HCT116 (cell line): Measurements from ENCODE around the gene GTF2A1. TPM values are rescaled to one million over a fixed set of nuclear protein-coding genes. Genes with fewer than 3 reads are reported as not detected.

Experiments used
- ATAC-seq: fragments of 200-7000 bp; cut with Tn5 transposase; 2 replicates; pipeline ENCODE4 v1.9.1; 2020; ENCODE audit warnings: mild to moderate bottlenecking, moderate library complexity
- BruUV-seq: library from RNA; stranded (reverse); fragments of 400-500 nt; replicated peaks from 2 replicates; lab custom pipeline; 2021; lab: Mats Ljungman, UMichigan
- CTCF ChIA-PET: fragments of 300-600 bp; sonication (Branson Sonifier 250); formaldehyde crosslinking; loops from one replicate; lab custom pipeline; 2021; ENCODE audit warnings: antibody characterized with exemption; lab: Charles Lee
- POLR2A ChIA-PET: fragments of 300-600, 350-600 bp; sonication (Branson Sonifier 250); formaldehyde crosslinking; loops from one replicate; lab custom pipeline; 2021; ENCODE audit warnings: antibody characterized with exemption; lab: Charles Lee
- RAD21 ChIA-PET, 2 experiments: fragments of 300-600 bp; sonication (Branson Sonifier 250); formaldehyde crosslinking; loops; one replicate each; lab custom pipeline; 2023; ENCODE audit warnings: low total read pairs in 2 of 2; ENCODE audit not compliant: uncharacterized antibody in 2 of 2, unreplicated experiment in 2 of 2, low non-redundant PET in 1 of 2; lab: Charles Lee
- DNase-seq: peaks from one replicate; pipeline ENCODE4 v3.0.0-alpha.2; 2010; ENCODE audit warnings: low read depth, low spot score
- H2AFZ ChIP-seq: fragments of 200-600 bp; shearing (Covaris generic), sonication (generic); 2 replicates; pipeline ENCODE4 v1.6.1; 2017; ENCODE audit warnings: low read depth, mixed run types, mixed read lengths, antibody characterized with exemption, low read length; ENCODE audit not compliant: poor library complexity, severe bottlenecking
- H3K27ac ChIP-seq: 2 replicates; pipeline ENCODE4 v1.5.1; 2012; ENCODE audit warnings: low read depth, low read length
- H3K27me3 ChIP-seq: fragments of 200-600 bp; sonication (generic); 2 replicates; pipeline ENCODE4 v1.6.1; 2016; ENCODE audit warnings: mixed run types, low read length, mixed read lengths; ENCODE audit not compliant: insufficient read depth
- H3K36me3 ChIP-seq, 2 experiments: fragments of 200-500 bp in 1 of 2; fragments of 200-600 bp in 1 of 2; sonication (Bioruptor generic) in 1 of 2; sonication (generic) in 1 of 2; 2 replicates each; pipeline versions ENCODE4 v1.5.1 to v1.6.1; 2014 to 2016; ENCODE audit warnings: low read length in 2 of 2, inconsistent platforms in 1 of 2, mixed read lengths in 1 of 2, mixed run types in 1 of 2; ENCODE audit not compliant: insufficient read depth in 2 of 2, control insufficient read depth in 1 of 2
- H3K4me1 ChIP-seq, 2 experiments: fragments of 200-600 bp in 1 of 2; sonication (generic) in 1 of 2; 2 replicates each; pipeline versions ENCODE4 v1.5.1 to v1.6.1; 2012 to 2017; ENCODE audit warnings: low read length in 2 of 2, inconsistent platforms in 1 of 2, mild to moderate bottlenecking in 1 of 2, mixed read lengths in 1 of 2, mixed run types in 1 of 2, moderate library complexity in 1 of 2; ENCODE audit not compliant: insufficient read depth in 2 of 2, control insufficient read depth in 1 of 2
- H3K4me2 ChIP-seq: fragments of 200-600 bp; sonication (generic); 2 replicates; pipeline ENCODE4 v1.6.1; 2017; ENCODE audit warnings: mixed run types, low read length, mixed read lengths
- H3K4me3 ChIP-seq, 2 experiments: fragments of 200-600 bp in 1 of 2; sonication (generic) in 1 of 2; replicated peaks in 1 of 2; 2 replicates each; pipeline ENCODE4 v1.5.1; 2011 to 2016; ENCODE audit warnings: low read length in 2 of 2, control low read depth in 1 of 2, low read depth in 1 of 2, mild to moderate bottlenecking in 1 of 2, mixed read lengths in 1 of 2, mixed run types in 1 of 2
- H3K79me2 ChIP-seq: fragments of 200-600 bp; sonication (generic); 2 replicates; pipeline ENCODE4 v1.6.1; 2017; ENCODE audit warnings: mild to moderate bottlenecking, mixed run types, low read length, moderate library complexity, mixed read lengths; ENCODE audit not compliant: insufficient read depth
- H3K9ac ChIP-seq: fragments of 200-600 bp; sonication (generic); 2 replicates; pipeline ENCODE4 v1.6.1; 2016; ENCODE audit warnings: low read length, mixed read lengths
- H3K9me2 ChIP-seq: fragments of 200-600 bp; sonication (generic), shearing (Covaris generic); 2 replicates; pipeline ENCODE4 v1.6.1; 2017; ENCODE audit warnings: mixed run types, mild to moderate bottlenecking, moderate library complexity; ENCODE audit not compliant: insufficient read depth
- H3K9me3 ChIP-seq, 2 experiments: fragments of 200-500 bp in 1 of 2; fragments of 200-600 bp in 1 of 2; sonication (Bioruptor generic) in 1 of 2; sonication (generic) in 1 of 2; 2 replicates each; pipeline ENCODE4 v1.6.1; 2014 to 2017; ENCODE audit warnings: low read length in 2 of 2, mixed read lengths in 2 of 2, inconsistent platforms in 1 of 2, low read depth in 1 of 2, mild to moderate bottlenecking in 1 of 2, mixed run types in 1 of 2, moderate library complexity in 1 of 2; ENCODE audit not compliant: control insufficient read depth in 1 of 2, insufficient read depth in 1 of 2
- H4K20me1 ChIP-seq: fragments of 200-600 bp; sonication (generic), shearing (Covaris generic); 2 replicates; pipeline ENCODE4 v1.6.1; 2017; ENCODE audit warnings: mixed run types, mild to moderate bottlenecking, moderate library complexity; ENCODE audit not compliant: insufficient read depth
- CBX3 ChIP-seq: IDR thresholded peaks from 2 replicates; pipeline ENCODE4 v1.6.1; 2012; ENCODE audit warnings: low read depth
- CEBPB ChIP-seq: IDR thresholded peaks from 2 replicates; pipeline ENCODE4 v1.6.1; 2012; ENCODE audit warnings: low read depth
- CTCF ChIP-seq, 3 experiments: fragments of 200-600 bp in 1 of 3; sonication (generic) in 1 of 3; IDR thresholded peaks in 2 of 3; conservative IDR thresholded peaks in 1 of 3; 2 replicates each; pipeline ENCODE4 v1.5.1; 2012 to 2017; ENCODE audit warnings: low read depth in 2 of 3, low read length in 2 of 3, antibody characterized with exemption in 1 of 3, borderline replicate concordance in 1 of 3, control low read depth in 1 of 3, mild to moderate bottlenecking in 1 of 3, mixed read lengths in 1 of 3, mixed run types in 1 of 3, moderate library complexity in 1 of 3; ENCODE audit not compliant: insufficient read depth in 1 of 3
- EGR1 ChIP-seq: IDR thresholded peaks from 2 replicates; pipeline ENCODE4 v1.6.1; 2012; ENCODE audit warnings: low read depth
- ELF1 ChIP-seq: IDR thresholded peaks from 2 replicates; pipeline ENCODE4 v1.6.1; 2012; ENCODE audit warnings: low read depth, borderline replicate concordance
- EZH2 ChIP-seq: fragments of 200-600 bp; sonication (generic); IDR thresholded peaks from 2 replicates; pipeline ENCODE4 v1.6.1; 2017; ENCODE audit warnings: antibody characterized with exemption, mixed run types
- FOSL1 ChIP-seq: IDR thresholded peaks from 2 replicates; pipeline ENCODE4 v1.6.1; 2012; ENCODE audit warnings: low read depth
- JUND ChIP-seq: IDR thresholded peaks from 2 replicates; pipeline ENCODE4 v1.6.1; 2012
- MAX ChIP-seq: IDR thresholded peaks from 2 replicates; pipeline ENCODE4 v1.6.1; 2012
- POLR2A ChIP-seq: IDR thresholded peaks from 2 replicates; pipeline ENCODE4 v1.7.0; 2011; ENCODE audit warnings: borderline replicate concordance; ENCODE audit not compliant: insufficient read depth, insufficient read length; ENCODE audit errors: extremely low read depth
- POLR2AphosphoS5 ChIP-seq: IDR thresholded peaks from 2 replicates; pipeline ENCODE4 v1.6.1; 2011; ENCODE audit warnings: mild to moderate bottlenecking, low read depth, low read length, moderate library complexity
- RAD21 ChIP-seq: IDR thresholded peaks from 2 replicates; pipeline ENCODE4 v1.6.1; 2012; ENCODE audit warnings: low read depth, mild to moderate bottlenecking
- SIN3A ChIP-seq: IDR thresholded peaks from 2 replicates; pipeline ENCODE4 v1.6.1; 2012; ENCODE audit warnings: low read depth
- SP1 ChIP-seq: IDR thresholded peaks from 2 replicates; pipeline ENCODE4 v1.6.1; 2012; ENCODE audit warnings: low read depth
- SRF ChIP-seq: IDR thresholded peaks from 2 replicates; pipeline ENCODE4 v1.6.1; 2012; ENCODE audit warnings: low read depth
- TCF7L2 ChIP-seq: IDR thresholded peaks from 2 replicates; pipeline ENCODE4 v1.7.0; 2011; ENCODE audit warnings: borderline replicate concordance, inconsistent platforms; ENCODE audit not compliant: insufficient read depth, insufficient read length; ENCODE audit errors: extremely low read depth
- YY1 ChIP-seq: IDR thresholded peaks from 2 replicates; pipeline ENCODE4 v1.6.1; 2011; ENCODE audit warnings: low read length, low read depth, moderate library complexity, mild to moderate bottlenecking; ENCODE audit not compliant: insufficient replicate concordance; ENCODE audit errors: extremely low read depth
- ZFX ChIP-seq: fragments of 450-650 bp; IDR thresholded peaks from 2 replicates; pipeline ENCODE4 v1.6.1; 2017
- ZNF274 ChIP-seq: fragments of 200-500 bp; sonication (Bioruptor generic); IDR thresholded peaks from 2 replicates; pipeline ENCODE4 v1.6.1; 2014; ENCODE audit warnings: mild to moderate bottlenecking, low read depth, low read length, inconsistent platforms
- intact Hi-C: fragments of 100-400 bp; cut with micrococcal nuclease; formaldehyde crosslinking; loops from 2 replicates; pipeline ENCODE4 v1.10.0; 2022
- total RNA-seq: library from RNA; stranded (reverse); gene quantifications from one replicate; pipeline ENCODE4 v1.2.1, GENCODE V29; 2021; ENCODE audit not compliant: unreplicated experiment
- TF ChIP-seq, protein P1 (sequence below): IDR thresholded peaks from 2 replicates; pipeline ENCODE4 v1.6.1; 2012
- TF ChIP-seq, protein P2 (sequence below): IDR thresholded peaks from 2 replicates; pipeline ENCODE4 v1.6.1; 2012; ENCODE audit warnings: low read depth

Gene GTF2A1
- total RNA-seq, 1 experiment from 2014 or later, result 39.7 TPM

DNA sequence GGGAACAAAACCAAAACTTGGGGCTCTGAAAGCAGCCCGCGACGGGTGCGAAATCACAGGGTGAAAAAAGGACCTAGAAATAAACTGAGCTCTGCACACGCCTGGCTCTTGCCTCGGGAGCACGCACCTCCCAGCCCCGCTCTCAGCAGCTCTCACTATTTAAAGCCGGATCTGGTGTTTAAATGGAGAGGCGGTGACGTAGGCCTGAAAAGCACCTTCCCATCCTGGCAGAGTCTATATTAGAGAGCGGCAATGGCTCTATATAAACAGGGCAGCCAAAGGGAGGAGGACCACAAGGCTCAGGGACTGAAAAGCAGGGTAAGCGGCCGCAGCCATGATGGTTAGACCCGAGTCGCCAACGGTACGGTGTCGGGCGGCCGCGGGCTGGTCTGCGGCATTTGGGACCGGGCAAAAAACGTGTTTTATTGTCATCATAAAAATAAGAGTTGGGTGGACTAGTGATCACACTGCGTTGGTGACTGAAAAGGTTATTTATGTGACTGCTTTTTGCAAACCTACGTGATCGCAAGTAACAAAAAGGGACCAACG is 1.5 kb downstream of the GTF2A1 start:
- Histone ChIP-seq H3K36me3 (peaks cover 8 to 13% of the 10 kb centered on the region in 2 experiments; a peak in 3 of 4 replicates), H3K4me3 (peak overlapping the region; percentile 91 to 92), H3K9me3 (no peaks in the 10 kb centered on the region), H2AFZ (no peak overlapping the region), H3K4me1 (peaks cover 7 to 20% of the 10 kb centered on the region in 2 experiments), H4K20me1 (no peaks in the 10 kb centered on the region), H3K27me3 (no peaks in the 10 kb centered on the region), H3K9ac (peak overlapping the region; percentile 92), H3K27ac (peak overlapping the region; percentile 73), H3K4me2 (peak overlapping the region; percentile 90), H3K79me2 (peaks cover 59% of the 10 kb centered on the region), H3K9me2 (no peaks in the 10 kb centered on the region)
- intact Hi-C loops, result loop anchor here (5.0 kb wide), 1 partner anchor 277 kb away; the partner anchor contains the start of gene CEP128
- ATAC-seq, result peak; percentile 65
- ChIA-PET RAD21 (no interaction called here), CTCF (no interaction called here), POLR2A (interaction anchor here (0.6 to 1.3 kb wide), 16 partner anchors 9 to 315 kb away, joined by 3 to 6 read pairs (median 4); partner anchors contain the start of genes CEP128 and SEL1L)
- peak; percentile 93 for DNase-seq
- BruUV-seq, result TSS peak; percentile 48
- TF ChIP-seq ZFX, result 0 out of 2 replicates have a peak, but pooled peaks have one; percentile 2
- TF ChIP-seq CTCF (IDR thresholded peaks at IDR 0.05 in 2 of 3, conservative IDR thresholded peaks at IDR 0.05 in 1 of 3; ENCODE audit: borderline replicate concordance in 1 of 3, insufficient read depth in 1 of 3, low read depth in 2 of 3, low read length in 2 of 3), result no peak
- TF ChIP-seq POLR2A, result peak; percentile 97
- TF ChIP-seq CEBPB, result no peak
- TF ChIP-seq EZH2, result no peak
- no peak for TF ChIP-seq JUND
- no peak for TF ChIP-seq EGR1
- TF ChIP-seq, protein P1, sequence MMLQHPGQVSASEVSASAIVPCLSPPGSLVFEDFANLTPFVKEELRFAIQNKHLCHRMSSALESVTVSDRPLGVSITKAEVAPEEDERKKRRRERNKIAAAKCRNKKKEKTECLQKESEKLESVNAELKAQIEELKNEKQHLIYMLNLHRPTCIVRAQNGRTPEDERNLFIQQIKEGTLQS, result no peak
- TF ChIP-seq YY1, result peak; percentile 87
- peak; percentile 71; the same call in 1 of the 2 replicates for TF ChIP-seq CBX3
- TF ChIP-seq SIN3A, result peak; percentile 78
- no peak for TF ChIP-seq RAD21
- peak; percentile 74 for TF ChIP-seq MAX
- TF ChIP-seq TCF7L2, result no peak
- TF ChIP-seq, protein P2, sequence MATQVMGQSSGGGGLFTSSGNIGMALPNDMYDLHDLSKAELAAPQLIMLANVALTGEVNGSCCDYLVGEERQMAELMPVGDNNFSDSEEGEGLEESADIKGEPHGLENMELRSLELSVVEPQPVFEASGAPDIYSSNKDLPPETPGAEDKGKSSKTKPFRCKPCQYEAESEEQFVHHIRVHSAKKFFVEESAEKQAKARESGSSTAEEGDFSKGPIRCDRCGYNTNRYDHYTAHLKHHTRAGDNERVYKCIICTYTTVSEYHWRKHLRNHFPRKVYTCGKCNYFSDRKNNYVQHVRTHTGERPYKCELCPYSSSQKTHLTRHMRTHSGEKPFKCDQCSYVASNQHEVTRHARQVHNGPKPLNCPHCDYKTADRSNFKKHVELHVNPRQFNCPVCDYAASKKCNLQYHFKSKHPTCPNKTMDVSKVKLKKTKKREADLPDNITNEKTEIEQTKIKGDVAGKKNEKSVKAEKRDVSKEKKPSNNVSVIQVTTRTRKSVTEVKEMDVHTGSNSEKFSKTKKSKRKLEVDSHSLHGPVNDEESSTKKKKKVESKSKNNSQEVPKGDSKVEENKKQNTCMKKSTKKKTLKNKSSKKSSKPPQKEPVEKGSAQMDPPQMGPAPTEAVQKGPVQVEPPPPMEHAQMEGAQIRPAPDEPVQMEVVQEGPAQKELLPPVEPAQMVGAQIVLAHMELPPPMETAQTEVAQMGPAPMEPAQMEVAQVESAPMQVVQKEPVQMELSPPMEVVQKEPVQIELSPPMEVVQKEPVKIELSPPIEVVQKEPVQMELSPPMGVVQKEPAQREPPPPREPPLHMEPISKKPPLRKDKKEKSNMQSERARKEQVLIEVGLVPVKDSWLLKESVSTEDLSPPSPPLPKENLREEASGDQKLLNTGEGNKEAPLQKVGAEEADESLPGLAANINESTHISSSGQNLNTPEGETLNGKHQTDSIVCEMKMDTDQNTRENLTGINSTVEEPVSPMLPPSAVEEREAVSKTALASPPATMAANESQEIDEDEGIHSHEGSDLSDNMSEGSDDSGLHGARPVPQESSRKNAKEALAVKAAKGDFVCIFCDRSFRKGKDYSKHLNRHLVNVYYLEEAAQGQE, result no peak
- no peak for TF ChIP-seq FOSL1
- peak; percentile 98 for TF ChIP-seq POLR2AphosphoS5
- TF ChIP-seq ZNF274, result no peak
- TF ChIP-seq ELF1, result no peak; the same call in 1 of the 2 replicates
- peak; percentile 61 for TF ChIP-seq SP1
- no peak; the same call in 1 of the 2 replicates for TF ChIP-seq SRF
